Fibroblast of lung (primary cell): ENCODE data around the gene CASTOR2. TPM values are rescaled to one million over a fixed set of nuclear protein-coding genes. Genes with fewer than 3 reads are reported as not detected.

ENCODE experiments used
- DNase-seq, 2 donors: peaks; one replicate each; pipeline versions ENCODE4 v3.0.0 to v3.0.0-alpha.2; 2010; ENCODE audit warnings: low read depth in 2 of 2
- H2AFZ ChIP-seq: 2 replicates; pipeline ENCODE4 v1.5.1; 2012; ENCODE audit warnings: low read length, control low read depth, inconsistent platforms
- H3K27ac ChIP-seq: 2 replicates; pipeline ENCODE4 v1.5.1; 2011; ENCODE audit warnings: low read length, control low read depth; ENCODE audit not compliant: insufficient read depth
- H3K27me3 ChIP-seq: 2 replicates; pipeline ENCODE4 v1.5.1; 2011; ENCODE audit warnings: mild to moderate bottlenecking, low read length; ENCODE audit not compliant: control insufficient read depth, insufficient read depth
- H3K36me3 ChIP-seq: 2 replicates; pipeline ENCODE4 v1.5.1; 2011; ENCODE audit warnings: low read length; ENCODE audit not compliant: control insufficient read depth, insufficient read depth
- H3K4me1 ChIP-seq: 2 replicates; pipeline ENCODE4 v1.5.1; 2011; ENCODE audit warnings: low read length; ENCODE audit not compliant: control insufficient read depth, insufficient read depth; ENCODE audit errors: extremely low read depth
- H3K4me2 ChIP-seq: 2 replicates; pipeline ENCODE4 v1.5.1; 2011; ENCODE audit warnings: low read length, control low read depth; ENCODE audit not compliant: insufficient read depth; ENCODE audit errors: extremely low read depth
- H3K4me3 ChIP-seq, 4 experiments: fragments of 200-600 bp in 1 of 4; sonication (generic) in 1 of 4; replicated peaks in 1 of 4; 2 replicates each; pipeline ENCODE4 v1.5.1; 2011 to 2016; ENCODE audit warnings: low read length in 4 of 4, low read depth in 3 of 4, mild to moderate bottlenecking in 3 of 4, control low read depth in 2 of 4, inconsistent platforms in 1 of 4, mixed read lengths in 1 of 4; ENCODE audit not compliant: insufficient read depth in 1 of 4; ENCODE audit errors: control extremely low read depth in 1 of 4
- H3K79me2 ChIP-seq: 2 replicates; pipeline ENCODE4 v1.5.1; 2012; ENCODE audit warnings: mild to moderate bottlenecking, low read length, inconsistent platforms; ENCODE audit not compliant: control insufficient read depth, insufficient read depth
- H3K9ac ChIP-seq: 2 replicates; pipeline ENCODE4 v1.5.1; 2011; ENCODE audit warnings: mild to moderate bottlenecking, low read length, control low read depth; ENCODE audit not compliant: insufficient read depth
- H3K9me3 ChIP-seq: 2 replicates; pipeline ENCODE4 v1.5.1; 2012; ENCODE audit warnings: low read depth, low read length; ENCODE audit not compliant: control insufficient read depth, insufficient read depth
- H4K20me1 ChIP-seq: 2 replicates; pipeline ENCODE4 v1.5.1; 2011; ENCODE audit warnings: low read length; ENCODE audit not compliant: control insufficient read depth, insufficient read depth; ENCODE audit errors: extremely low read depth
- CTCF ChIP-seq, 2 donors: IDR thresholded peaks in 1 of 2; conservative IDR thresholded peaks in 1 of 2; 1 replicate in 1 of 2; 2 replicates in 1 of 2; pipeline ENCODE4 v1.5.1; 2011 to 2012; ENCODE audit warnings: low read length in 2 of 2, control low read depth in 1 of 2, inconsistent platforms in 1 of 2, low read depth in 1 of 2, mild to moderate bottlenecking in 1 of 2
- EZH2 ChIP-seq: IDR thresholded peaks from 2 replicates; pipeline ENCODE4 v1.5.1; 2012; ENCODE audit warnings: low read length, control low read depth, mild to moderate bottlenecking; ENCODE audit errors: missing control alignments
- polyA plus RNA-seq, 2 donors: library from polyadenylated mRNA; depleted of rRNA in 1 of 2; stranded (reverse) in 1 of 2; unstranded in 1 of 2; fragments of >200 nt; gene quantifications; 2 replicates each; pipeline ENCODE4 v1.2.1, GENCODE V29; 2011 to 2012; ENCODE audit warnings: missing spikeins in 1 of 2
- total RNA-seq: library from RNA; depleted of rRNA; stranded (reverse); fragments of >200 nt; gene quantifications from 2 replicates; pipeline ENCODE4 v1.2.1, GENCODE V29; 2014

CASTOR2 gene
- total and polyA plus RNA-seq, 2 donors (not counting 1 experiment from before 2014, with no cell fraction given): 9.0 to 10.9 TPM

GRCh38 chr7:75048435-75049379 lies 84.2 kb downstream of the CASTOR2 start:
- H3K4me1 ChIP-seq: no peaks in the 10 kb centered on the region
- TF ChIP-seq CTCF (conservative IDR thresholded peaks at IDR 0.05 in 1 of 2, IDR thresholded peaks at IDR 0.05 in 1 of 2; ENCODE audit: low read depth in 1 of 2, low read length in 2 of 2) (no peak), EZH2 (no peak)
- no peak overlapping the region for H2AFZ ChIP-seq
- no peaks in the 10 kb centered on the region for H3K27me3 ChIP-seq
- H4K20me1 ChIP-seq: no peaks in the 10 kb centered on the region
- peaks cover 12% of the 10 kb centered on the region for H3K36me3 ChIP-seq
- no peak overlapping the region for H3K9ac ChIP-seq
- H3K27ac ChIP-seq: no peak overlapping the region
- no peak overlapping the region for H3K4me3 ChIP-seq
- no peaks in the 10 kb centered on the region for H3K9me3 ChIP-seq
- peak; percentile 61 to 82 for DNase-seq
- no peaks in the 10 kb centered on the region for H3K79me2 ChIP-seq
- no peak overlapping the region for H3K4me2 ChIP-seq

GRCh38 chr7:75049817-75050216 lies 85.3 kb downstream of the CASTOR2 start:
- Histone ChIP-seq H3K4me2 (no peak overlapping the region), H3K36me3 (peaks cover 12% of the 10 kb centered on the region)
- no peak for DNase-seq

More at GRCh38 chr7:75049817-75050216, 85.3 kb downstream of the CASTOR2 start:
- Histone ChIP-seq H3K27ac (no peak overlapping the region), H4K20me1 (no peaks in the 10 kb centered on the region), H3K4me3 (no peak overlapping the region), H3K9me3 (no peaks in the 10 kb centered on the region), H3K9ac (no peak overlapping the region), H3K4me1 (peaks cover 5% of the 10 kb centered on the region), H2AFZ (no peak overlapping the region), H3K27me3 (no peaks in the 10 kb centered on the region), H3K79me2 (no peaks in the 10 kb centered on the region)
- TF ChIP-seq EZH2 (no peak), CTCF (conservative IDR thresholded peaks at IDR 0.05 in 1 of 2, IDR thresholded peaks at IDR 0.05 in 1 of 2; ENCODE audit: low read depth in 1 of 2, low read length in 2 of 2) (no peak)
